ENCODE data around the gene CHMP4B.

The CHMP4B gene, protein sequence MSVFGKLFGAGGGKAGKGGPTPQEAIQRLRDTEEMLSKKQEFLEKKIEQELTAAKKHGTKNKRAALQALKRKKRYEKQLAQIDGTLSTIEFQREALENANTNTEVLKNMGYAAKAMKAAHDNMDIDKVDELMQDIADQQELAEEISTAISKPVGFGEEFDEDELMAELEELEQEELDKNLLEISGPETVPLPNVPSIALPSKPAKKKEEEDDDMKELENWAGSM

DNA sequence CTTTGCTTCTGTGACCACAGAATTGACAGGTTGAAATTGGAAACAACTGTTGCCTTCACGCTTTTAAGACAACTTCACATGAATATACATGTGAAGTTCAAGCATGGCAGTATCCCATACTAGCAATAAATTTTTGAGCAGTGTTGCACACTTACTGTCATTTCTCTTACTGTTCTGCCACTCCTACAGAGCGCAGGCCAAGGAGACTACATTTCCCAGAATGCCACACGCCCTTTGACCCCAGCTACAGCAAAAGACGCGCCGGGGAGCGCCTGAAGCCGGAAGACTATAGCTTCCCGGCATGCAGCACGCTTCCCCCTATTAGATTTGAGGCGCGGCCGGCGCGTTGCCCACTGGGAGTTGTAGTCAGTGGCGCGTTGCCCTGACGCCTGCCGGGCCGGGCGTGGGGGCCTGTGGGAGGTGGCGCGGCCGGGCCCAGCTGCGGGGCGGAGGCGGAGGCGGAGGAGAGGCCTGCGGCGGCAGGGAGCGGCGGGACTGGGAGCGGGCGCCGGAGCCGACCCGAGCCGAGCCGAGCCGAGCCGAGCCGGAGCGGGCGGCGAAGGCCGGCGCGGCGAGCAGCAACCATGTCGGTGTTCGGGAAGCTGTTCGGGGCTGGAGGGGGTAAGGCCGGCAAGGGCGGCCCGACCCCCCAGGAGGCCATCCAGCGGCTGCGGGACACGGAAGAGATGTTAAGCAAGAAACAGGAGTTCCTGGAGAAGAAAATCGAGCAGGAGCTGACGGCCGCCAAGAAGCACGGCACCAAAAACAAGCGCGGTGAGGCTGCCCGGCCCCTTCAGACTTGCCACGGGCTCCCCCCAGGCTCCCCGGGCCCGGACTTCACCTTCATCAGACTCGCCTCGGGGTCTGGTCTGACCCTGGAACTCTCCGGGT is at the start of gene CHMP4B:
CHMP4B (plus strand) TSS at position 464 of the 891 bp plus-strand sequence; CDS start at position 585, 121 bp downstream.
- peak; percentile 99 for DNase-seq

DNA sequence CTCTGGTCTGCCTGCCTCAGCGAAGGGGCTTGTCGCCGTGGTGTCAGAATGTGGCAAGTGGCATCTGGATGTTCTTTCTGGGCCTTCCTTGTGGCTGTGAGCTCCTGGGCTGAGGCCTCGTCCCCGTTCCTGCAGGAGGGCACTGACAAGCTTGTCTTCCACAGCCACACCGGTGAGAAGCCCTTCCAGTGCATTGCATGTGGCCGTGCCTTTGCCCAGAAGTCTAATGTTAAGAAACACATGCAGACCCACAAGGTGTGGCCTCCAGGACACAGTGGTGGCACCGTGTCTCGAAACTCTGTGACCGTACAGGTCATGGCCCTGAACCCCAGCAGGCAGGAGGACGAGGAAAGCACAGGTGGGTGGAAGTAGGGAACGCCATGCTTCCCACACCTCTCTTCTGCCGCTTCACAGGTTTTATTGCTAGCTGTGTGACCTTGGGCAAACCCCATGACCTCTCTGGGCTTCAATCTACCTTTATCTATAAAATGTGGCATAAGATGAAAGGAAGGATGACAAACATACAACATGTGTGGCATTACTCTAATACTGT is 49.4 kb upstream of the CHMP4B start:
- no peak for DNase-seq

- no peak for DNase-seq
These were observed 46.0 kb upstream of the CHMP4B start for GRCh38 chr20:33765099-33765498.

DNA sequence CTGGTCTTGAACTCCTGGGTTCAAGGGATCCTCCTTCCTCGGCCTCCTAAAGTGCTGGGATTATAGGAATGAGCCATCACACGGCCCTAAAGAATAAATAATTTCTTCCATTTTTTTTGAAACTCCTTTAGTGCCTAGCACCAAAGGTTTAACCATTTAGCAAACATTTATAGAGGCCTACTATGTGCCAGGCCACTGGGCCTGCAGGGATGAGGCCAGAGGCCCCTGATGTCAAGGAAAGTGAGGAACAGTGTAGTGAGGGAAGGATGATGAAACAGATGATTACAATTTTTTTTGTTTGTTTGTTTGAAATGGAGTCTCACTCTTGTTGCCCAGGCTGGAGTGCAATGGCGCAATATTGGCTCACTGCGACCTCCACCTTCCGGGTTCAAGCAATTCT is 45.6 kb upstream of the CHMP4B start:
- no peak for DNase-seq

DNA sequence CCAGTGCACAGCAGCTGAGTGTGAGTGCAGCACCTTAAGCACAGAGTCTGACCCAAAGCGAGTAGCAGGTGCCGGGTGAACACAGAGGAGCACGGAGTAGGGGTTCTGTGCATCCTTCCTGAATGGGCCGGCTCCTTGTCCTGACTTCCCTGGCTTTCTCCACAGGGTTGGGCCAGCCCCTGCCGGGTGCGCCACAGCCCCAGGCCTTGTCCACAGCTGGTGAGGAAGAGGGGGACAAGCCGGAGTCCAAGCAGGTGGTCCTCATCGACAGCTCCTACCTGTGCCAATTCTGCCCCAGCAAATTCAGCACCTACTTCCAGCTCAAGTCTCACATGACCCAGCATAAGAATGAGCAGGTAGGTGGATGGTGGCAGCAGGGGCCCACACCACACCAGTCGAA is 44.5 kb upstream of the CHMP4B start:
- no peak for DNase-seq

GRCh38 chr20:33767777-33768138 is 43.4 kb upstream of the CHMP4B start:
- DNase-seq: no peak

GRCh38 chr20:33769043-33769442 is 42.1 kb upstream of the CHMP4B start:
- DNase-seq: no peak

DNA sequence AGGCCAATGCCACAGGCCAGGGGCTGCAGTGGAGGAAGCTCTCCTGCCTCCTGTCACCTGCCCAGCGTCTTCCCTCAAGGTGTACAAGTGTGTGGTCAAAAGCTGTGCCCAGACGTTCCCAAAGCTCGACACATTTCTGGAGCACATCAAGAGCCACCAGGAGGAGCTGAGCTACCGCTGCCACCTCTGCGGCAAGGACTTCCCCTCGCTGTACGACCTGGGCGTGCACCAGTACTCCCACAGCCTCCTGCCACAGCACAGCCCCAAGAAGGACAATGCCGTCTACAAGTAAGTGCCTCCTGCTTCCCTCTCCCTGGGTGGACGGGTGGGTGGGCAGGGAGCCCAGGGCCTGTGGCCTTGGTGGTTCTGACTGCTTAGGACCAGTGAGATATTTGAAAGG is 41.1 kb upstream of the CHMP4B start:
- DNase-seq: no peak

DNA sequence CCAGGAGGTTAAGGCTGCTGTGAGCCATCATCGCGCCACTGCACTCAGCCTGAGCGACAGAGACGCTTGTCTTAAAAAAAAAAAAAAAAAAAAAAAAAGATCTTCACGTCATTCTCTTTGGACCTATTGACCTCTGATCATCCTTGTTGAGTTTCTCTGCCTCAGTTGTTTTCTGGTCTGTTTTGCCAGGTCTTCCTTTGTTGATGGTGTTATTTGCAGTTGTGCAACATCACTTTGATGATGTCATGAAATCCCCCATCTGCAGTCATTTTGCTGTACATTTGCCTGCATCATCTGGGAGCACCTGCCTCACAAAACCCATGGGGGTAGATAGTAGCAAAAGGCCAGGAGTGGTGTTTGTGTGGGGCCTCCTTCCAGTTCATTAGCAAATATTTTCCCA is 39.2 kb upstream of the CHMP4B start:
- DNase-seq: no peak

GRCh38 chr20:33772439-33772838 is 38.7 kb upstream of the CHMP4B start:
- no peak for DNase-seq

GRCh38 chr20:33773412-33774089 is 37.6 kb upstream of the CHMP4B start:
- DNase-seq: no peak

DNA sequence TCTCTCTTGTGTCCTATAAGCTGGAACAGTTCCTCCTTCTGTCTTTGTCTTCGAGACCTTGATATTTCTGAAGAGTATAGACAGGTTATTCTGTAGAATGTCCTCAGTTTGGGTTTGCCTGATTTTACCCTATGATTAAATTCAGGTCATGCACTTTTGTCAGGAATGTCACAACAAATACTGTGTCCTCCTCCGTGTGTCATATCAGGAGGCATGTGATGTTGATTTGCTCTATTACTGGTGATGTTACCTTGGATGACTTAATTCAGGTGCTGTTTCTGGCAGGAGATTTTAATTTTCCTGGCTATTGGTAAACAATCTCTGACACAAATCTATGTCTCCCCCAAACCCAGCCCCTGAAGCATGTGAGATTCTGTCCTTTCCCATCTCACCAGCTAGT is 33.3 kb upstream of the CHMP4B start:
- DNase-seq: no peak

GRCh38 chr20:33781133-33781532 is 30.0 kb upstream of the CHMP4B start:
- no peak for DNase-seq

- no peak for DNase-seq
These were observed 29.2 kb upstream of the CHMP4B start for GRCh38 chr20:33781945-33782344.

DNA sequence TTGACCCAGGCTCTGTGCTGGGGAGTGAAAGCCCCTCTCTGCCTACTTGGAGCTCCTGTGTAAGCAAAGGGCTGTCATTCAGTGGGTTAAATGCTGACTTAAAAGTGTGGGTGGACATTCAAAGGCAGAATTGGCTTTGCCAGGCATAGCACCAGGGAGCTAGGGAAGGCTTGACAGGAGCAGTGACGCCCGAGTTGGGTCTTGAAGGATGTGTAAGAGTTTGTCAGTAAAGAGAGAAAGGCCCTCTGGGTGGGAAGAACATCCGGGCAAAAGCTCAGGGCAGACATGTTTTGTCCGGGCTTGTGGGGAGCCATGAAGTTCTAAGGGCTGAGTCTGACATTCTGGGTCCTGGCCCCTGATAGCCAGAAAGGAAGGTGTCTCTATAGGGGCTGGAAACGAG is 27.9 kb upstream of the CHMP4B start:
- DNase-seq: no peak

GRCh38 chr20:33783818-33784217 is 27.3 kb upstream of the CHMP4B start:
- DNase-seq: no peak

DNA sequence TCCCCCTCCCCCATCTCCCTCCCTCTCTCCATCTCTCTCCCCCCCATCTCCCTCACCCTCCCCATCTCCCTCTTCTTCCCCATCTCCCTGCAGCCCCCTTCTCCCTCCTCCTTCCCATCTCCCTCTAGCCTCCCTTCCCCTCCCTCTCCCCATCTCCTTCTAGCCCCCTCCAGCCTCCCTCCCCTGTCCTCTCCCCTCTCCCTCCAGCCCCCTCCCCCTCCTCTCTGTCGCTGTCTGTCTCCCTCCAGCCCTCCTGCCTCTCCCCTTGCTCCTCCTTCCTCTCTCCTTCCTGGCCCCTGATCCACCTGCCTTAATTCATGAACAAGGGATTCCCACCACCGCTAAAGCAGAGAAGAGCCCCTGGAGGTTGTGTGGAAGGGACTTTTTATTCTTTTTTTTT is 26.9 kb upstream of the CHMP4B start:
- DNase-seq: no peak

- DNase-seq: no peak
These were observed 25.6 kb upstream of the CHMP4B start for GRCh38 chr20:33785503-33785902.

DNA sequence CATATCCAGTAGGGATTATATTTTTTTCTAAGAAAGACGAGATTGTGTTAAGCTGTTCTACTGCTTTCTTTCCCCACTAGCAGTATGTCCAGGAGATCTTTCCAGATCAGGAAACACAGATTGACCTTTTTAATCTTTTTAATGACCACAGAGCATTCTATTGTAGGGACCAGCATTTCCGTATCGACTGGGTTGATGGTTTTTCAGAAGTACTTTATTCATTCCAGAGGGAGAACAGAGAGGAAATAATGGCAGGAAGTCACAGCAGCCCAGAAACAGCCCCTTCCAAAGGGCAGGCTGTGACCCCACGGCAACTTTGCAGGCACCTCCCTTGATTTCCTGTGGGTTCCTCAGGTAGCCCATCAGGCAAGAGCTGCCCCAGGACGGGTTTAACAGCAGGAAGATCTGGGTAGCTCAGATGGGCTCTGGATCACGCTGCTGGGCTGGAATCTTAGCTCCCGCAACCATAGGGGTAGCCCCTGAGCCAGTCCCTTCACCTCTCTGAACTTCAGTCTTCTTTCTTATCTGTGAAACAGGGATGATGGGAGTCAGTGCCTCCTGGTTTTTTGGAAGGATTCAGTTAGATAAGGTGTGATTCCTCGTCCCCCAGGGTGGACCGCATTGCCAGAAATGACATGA is 23.8 kb upstream of the CHMP4B start:
- no peak for DNase-seq

DNA sequence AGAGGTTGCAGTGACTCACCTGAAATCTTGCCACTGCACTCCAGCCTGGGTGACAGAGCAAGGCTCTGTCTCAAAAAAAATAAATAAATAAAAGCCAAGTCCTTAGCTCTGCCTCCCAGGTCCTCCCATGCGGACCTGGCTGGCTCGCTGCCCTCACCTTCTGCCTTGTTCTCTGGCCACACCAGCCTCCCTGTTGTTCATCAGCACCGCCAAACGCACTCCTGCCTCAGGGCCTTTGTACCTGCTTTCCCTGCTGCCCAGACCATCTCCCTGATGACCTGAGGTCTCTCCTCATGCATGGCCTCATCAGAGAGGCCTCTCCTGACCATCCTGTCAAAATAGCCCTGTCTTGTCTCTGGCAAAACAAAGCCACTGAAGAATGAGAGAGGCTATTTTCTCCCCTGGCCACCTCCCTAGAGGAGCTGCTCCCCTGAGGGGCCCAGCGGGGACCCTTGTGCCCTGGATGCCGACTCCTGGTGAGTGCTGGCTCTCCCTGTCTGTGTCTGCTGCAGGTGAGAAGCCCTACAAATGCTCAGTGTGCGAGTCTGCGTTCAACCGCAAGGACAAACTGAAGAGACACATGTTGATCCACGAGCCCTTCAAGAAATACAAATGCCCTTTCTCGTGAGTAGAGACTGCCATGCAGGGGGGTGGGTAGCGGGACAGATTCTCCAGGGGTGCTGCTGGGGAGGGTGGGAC is 22.6 kb upstream of the CHMP4B start:
- no peak for DNase-seq

- no peak for DNase-seq
These were observed 21.9 kb upstream of the CHMP4B start for GRCh38 chr20:33789109-33789857.

GRCh38 chr20:33789858-33790182 is 21.3 kb upstream of the CHMP4B start:
- DNase-seq: no peak

Measured in NCI-H2171 (cell line).